Measurements from ENCODE around the gene CDC42. TPM values are rescaled to one million over a fixed set of nuclear protein-coding genes. Genes with fewer than 3 reads are reported as not detected.
A peak's percentile ranks its signal among the peaks of the same experiment; 100 is the strongest.

Gene CDC42
- total RNA-seq, 1 experiment from 2014 or later, result 133 TPM

DNA sequence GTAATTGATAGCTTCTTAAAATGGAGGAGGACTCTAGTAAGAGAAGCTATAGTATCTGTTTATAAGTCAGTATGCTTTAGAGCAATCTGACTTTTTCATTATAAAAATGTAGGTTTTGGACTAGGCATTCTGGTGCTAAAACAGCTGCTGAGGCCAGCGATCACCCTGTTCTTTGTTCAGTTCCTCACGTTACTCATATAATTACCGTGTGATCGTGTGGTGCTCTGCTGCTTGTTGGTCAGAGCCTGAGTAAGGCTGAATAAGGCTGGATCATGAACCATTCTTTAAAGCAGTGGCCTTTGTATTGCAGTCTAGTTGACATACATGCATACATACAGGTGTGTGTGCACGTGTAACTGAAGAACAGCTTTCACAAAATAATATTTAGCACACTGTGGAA lies 25.2 kb downstream of the CDC42 start:
- no TSS peak for BruUV-seq (replicated peaks)
- no peak for DNase-seq (ENCODE audit: unreplicated experiment)
- POLR2A ChIA-PET, result no interaction called here
- H3K27me3 Mint-ChIP-seq (ENCODE audit: insufficient read depth, unreplicated experiment), result no peaks in the 10 kb centered on the region
- TF ChIP-seq, protein P1, sequence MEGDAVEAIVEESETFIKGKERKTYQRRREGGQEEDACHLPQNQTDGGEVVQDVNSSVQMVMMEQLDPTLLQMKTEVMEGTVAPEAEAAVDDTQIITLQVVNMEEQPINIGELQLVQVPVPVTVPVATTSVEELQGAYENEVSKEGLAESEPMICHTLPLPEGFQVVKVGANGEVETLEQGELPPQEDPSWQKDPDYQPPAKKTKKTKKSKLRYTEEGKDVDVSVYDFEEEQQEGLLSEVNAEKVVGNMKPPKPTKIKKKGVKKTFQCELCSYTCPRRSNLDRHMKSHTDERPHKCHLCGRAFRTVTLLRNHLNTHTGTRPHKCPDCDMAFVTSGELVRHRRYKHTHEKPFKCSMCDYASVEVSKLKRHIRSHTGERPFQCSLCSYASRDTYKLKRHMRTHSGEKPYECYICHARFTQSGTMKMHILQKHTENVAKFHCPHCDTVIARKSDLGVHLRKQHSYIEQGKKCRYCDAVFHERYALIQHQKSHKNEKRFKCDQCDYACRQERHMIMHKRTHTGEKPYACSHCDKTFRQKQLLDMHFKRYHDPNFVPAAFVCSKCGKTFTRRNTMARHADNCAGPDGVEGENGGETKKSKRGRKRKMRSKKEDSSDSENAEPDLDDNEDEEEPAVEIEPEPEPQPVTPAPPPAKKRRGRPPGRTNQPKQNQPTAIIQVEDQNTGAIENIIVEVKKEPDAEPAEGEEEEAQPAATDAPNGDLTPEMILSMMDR (IDR thresholded peaks at IDR 0.05; ENCODE audit: unreplicated experiment), result no peak
- intact Hi-C loops (cut with micrococcal nuclease), result no loop called here
- peaks cover 35% of the 10 kb centered on the region for H3K4me1 Mint-ChIP-seq (ENCODE audit: insufficient read depth, unreplicated experiment)
- no peaks in the 10 kb centered on the region for H3K9me3 Mint-ChIP-seq (ENCODE audit: unreplicated experiment)
- CTCF ChIA-PET, result no interaction called here
- H3K27ac Mint-ChIP-seq (ENCODE audit: low read depth, unreplicated experiment), result peak overlapping the region; percentile 46
- peaks cover 61% of the 10 kb centered on the region for H3K36me3 Mint-ChIP-seq (ENCODE audit: insufficient read depth, unreplicated experiment)
- no peak overlapping the region for H3K4me3 Mint-ChIP-seq (ENCODE audit: unreplicated experiment)

DNA sequence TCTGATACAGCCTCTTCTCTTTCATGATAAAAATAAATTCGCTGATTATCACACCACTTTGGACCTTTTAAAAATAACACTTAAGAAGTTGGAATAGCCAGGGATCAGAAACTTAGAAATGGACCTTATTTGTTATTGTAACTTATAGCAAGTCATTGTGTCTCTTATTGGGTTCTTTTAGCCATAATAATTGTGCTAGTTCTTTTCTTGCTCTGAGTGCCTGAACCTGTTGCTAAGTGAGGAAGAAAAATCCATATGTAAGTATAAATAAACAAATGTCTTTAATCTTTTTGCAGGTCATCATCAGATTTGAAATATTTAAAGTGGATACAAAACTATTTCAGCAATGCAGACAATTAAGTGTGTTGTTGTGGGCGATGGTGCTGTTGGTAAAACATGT lies 25.6 kb downstream of the CDC42 start:
- ChIA-PET CTCF (no interaction called here), POLR2A (no interaction called here)
- Mint-ChIP-seq H3K9me3 (ENCODE audit: unreplicated experiment) (no peaks in the 10 kb centered on the region), H3K4me1 (ENCODE audit: insufficient read depth, unreplicated experiment) (peaks cover 35% of the 10 kb centered on the region), H3K4me3 (ENCODE audit: unreplicated experiment) (no peak overlapping the region), H3K27me3 (ENCODE audit: insufficient read depth, unreplicated experiment) (no peaks in the 10 kb centered on the region), H3K27ac (ENCODE audit: low read depth, unreplicated experiment) (peak overlapping the region; percentile 46), H3K36me3 (ENCODE audit: insufficient read depth, unreplicated experiment) (peaks cover 60% of the 10 kb centered on the region)
- TF ChIP-seq, protein P1 (IDR thresholded peaks at IDR 0.05; ENCODE audit: unreplicated experiment), result no peak
- DNase-seq (ENCODE audit: unreplicated experiment), result no peak
- intact Hi-C loops (cut with micrococcal nuclease), result no loop called here
- BruUV-seq (replicated peaks), result no TSS peak

DNA sequence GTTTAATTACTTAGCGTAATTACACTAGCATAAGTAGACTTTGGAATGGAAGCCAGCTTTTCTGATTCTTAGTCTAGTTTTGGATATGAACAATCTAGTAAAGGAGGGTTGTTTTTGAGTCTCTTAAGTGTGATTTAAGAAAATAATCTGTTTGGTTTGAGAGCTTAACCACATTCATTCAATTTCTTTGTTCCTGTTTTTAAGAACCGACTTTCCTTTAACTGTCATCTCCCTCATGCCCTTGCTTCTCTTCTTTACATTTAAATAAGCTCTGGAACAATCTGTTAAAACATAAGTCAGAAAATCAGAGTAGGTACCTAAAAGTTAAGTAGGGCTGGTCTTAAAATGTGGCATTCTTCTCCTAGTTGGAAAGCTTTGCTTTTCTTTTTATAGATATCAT lies 27.7 kb downstream of the CDC42 start:
- Mint-ChIP-seq H3K27ac (ENCODE audit: low read depth, unreplicated experiment) (no peak overlapping the region), H3K27me3 (ENCODE audit: insufficient read depth, unreplicated experiment) (no peaks in the 10 kb centered on the region), H3K9me3 (ENCODE audit: unreplicated experiment) (no peaks in the 10 kb centered on the region), H3K36me3 (ENCODE audit: insufficient read depth, unreplicated experiment) (peaks cover 72% of the 10 kb centered on the region), H3K4me3 (ENCODE audit: unreplicated experiment) (no peak overlapping the region), H3K4me1 (ENCODE audit: insufficient read depth, unreplicated experiment) (peaks cover 28% of the 10 kb centered on the region)
- TF ChIP-seq, protein P1 (IDR thresholded peaks at IDR 0.05; ENCODE audit: unreplicated experiment), result no peak
- intact Hi-C loops (cut with micrococcal nuclease), result no loop called here
- no peak for DNase-seq (ENCODE audit: unreplicated experiment)
- no TSS peak for BruUV-seq (replicated peaks)
- CTCF ChIA-PET, result no interaction called here
- POLR2A ChIA-PET, result interaction anchor here (0.8 to 1.8 kb wide), 5 partner anchors 8 to 55 kb away, joined by 3 to 4 read pairs (median 3); no protein-coding TSS in a partner anchor

DNA sequence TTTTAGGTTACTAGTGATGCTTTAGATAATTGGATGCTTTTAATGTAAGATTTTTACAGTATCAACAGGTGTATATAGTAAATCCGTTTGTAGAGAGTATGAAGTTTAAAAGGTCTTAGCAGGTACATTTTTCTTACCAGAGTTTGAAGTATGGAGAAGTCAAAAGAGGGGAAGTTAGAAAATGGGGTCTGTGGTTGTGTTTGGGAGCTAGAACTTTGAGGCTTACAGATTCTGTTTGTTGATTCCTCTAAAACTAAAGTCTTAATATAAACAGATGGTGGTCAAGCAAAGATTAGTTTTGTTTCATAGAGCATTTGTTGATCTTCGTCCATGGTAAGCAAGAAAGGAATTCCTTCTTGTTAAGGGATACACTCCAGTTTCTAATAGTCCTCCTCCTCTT lies 35.8 kb downstream of the CDC42 start:
- peaks cover 34% of the 10 kb centered on the region for H3K4me1 Mint-ChIP-seq (ENCODE audit: insufficient read depth, unreplicated experiment)
- H3K27me3 Mint-ChIP-seq (ENCODE audit: insufficient read depth, unreplicated experiment), result no peaks in the 10 kb centered on the region
- no peak overlapping the region for H3K27ac Mint-ChIP-seq (ENCODE audit: low read depth, unreplicated experiment)
- intact Hi-C loops (cut with micrococcal nuclease), result no loop called here
- no peaks in the 10 kb centered on the region for H3K9me3 Mint-ChIP-seq (ENCODE audit: unreplicated experiment)
- H3K36me3 Mint-ChIP-seq (ENCODE audit: insufficient read depth, unreplicated experiment), result peaks cover 86% of the 10 kb centered on the region
- TF ChIP-seq, protein P1 (IDR thresholded peaks at IDR 0.05; ENCODE audit: unreplicated experiment), result no peak
- no peak overlapping the region for H3K4me3 Mint-ChIP-seq (ENCODE audit: unreplicated experiment)
- no peak for DNase-seq (ENCODE audit: unreplicated experiment)
- POLR2A ChIA-PET, result interaction anchor here (1.4 kb wide), 1 partner anchor 8 kb away, joined by 3 read pairs; no protein-coding TSS in a partner anchor
- BruUV-seq (replicated peaks), result no TSS peak
- CTCF ChIA-PET, result no interaction called here
